GM12874 (cell line): Measurements from ENCODE around the gene PRSS1.
A peak's percentile ranks its signal among the peaks of the same experiment; 100 is the strongest.

Source experiments
- TF ChIP-seq, protein P1 (sequence below): IDR thresholded peaks from 2 replicates; pipeline ENCODE4 v1.5.1; 2011; ENCODE audit warnings: low read depth, mild to moderate bottlenecking, control low read depth, low read length, moderate library complexity; ENCODE audit not compliant: insufficient read depth

PRSS1 gene

DNA sequence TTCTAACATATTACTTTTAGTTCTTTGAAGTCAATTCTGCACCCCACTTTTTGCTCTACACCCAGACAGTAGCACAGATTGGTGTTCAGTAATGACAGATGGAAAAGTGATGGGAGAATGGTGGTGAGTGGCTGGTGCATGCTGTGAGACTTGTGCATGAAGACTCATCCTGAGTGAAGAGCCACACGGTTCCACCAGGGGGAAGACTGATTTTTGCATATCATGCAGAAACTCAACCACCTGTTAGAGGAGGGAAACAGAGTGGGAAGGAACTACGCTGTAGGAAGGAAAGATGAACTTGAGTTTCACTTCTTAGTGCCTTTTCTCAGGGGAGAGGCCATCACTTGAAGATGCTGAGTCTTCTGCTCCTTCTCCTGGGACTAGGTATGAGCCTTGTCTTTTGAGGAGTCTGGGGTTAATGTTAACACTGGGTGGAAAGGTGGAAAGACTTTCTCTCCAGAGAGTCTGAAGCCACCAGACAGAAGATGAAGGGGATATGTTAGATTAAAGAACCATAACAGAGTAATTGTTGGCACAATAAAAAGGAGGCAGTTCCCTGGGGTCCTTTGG, 9.3 kb upstream of the PRSS1 start:
- TF ChIP-seq, protein P1, sequence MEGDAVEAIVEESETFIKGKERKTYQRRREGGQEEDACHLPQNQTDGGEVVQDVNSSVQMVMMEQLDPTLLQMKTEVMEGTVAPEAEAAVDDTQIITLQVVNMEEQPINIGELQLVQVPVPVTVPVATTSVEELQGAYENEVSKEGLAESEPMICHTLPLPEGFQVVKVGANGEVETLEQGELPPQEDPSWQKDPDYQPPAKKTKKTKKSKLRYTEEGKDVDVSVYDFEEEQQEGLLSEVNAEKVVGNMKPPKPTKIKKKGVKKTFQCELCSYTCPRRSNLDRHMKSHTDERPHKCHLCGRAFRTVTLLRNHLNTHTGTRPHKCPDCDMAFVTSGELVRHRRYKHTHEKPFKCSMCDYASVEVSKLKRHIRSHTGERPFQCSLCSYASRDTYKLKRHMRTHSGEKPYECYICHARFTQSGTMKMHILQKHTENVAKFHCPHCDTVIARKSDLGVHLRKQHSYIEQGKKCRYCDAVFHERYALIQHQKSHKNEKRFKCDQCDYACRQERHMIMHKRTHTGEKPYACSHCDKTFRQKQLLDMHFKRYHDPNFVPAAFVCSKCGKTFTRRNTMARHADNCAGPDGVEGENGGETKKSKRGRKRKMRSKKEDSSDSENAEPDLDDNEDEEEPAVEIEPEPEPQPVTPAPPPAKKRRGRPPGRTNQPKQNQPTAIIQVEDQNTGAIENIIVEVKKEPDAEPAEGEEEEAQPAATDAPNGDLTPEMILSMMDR, result 0 out of 2 replicates have a peak, but pooled peaks have one; percentile 19

DNA sequence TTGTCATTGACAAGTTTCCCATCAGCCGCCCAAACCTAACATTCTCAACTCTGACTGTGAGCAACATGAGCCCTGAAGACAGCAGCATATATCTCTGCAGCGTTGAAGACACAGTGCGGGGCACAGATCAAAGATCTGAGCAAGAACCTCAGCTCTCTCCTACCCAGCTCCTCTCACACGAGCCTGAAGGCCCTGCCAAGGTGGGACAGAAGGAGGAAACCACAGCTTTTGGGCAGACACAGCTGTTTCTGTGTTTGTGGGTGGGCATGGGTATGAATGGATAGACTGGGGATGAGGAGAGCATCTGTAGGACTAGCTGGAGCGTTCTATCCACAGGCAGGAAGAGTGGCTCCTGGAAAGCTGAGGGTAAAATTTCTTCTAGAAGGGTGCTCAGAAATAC, 8.5 kb upstream of the PRSS1 start:
- TF ChIP-seq, protein P1, result no peak

DNA sequence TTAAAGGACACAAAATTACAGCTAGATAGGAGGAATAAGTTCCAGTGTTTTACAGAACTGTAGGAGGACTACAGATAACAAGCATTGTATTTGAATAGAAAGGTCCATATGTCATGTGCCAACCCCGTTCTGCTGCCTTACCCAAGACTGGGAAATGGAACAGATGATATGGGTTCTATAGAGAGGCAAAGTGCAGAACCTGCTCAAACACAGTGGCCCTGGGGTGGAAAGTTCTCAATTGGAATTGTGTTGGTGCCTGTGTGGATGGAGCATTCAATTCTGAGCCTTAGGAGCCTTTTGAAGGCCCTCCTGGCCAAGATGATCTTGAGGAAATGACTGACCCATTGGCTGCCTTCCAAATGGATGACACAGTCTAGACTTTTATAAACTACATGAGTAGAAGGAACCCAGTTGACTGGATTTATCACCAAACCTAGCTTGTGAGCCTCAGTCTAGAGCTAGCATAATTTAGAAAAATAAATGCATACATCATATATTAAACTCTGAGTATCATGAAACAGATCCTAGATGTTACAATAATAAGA, 4.1 kb upstream of the PRSS1 start:
- TF ChIP-seq, protein P1, result no peak

DNA sequence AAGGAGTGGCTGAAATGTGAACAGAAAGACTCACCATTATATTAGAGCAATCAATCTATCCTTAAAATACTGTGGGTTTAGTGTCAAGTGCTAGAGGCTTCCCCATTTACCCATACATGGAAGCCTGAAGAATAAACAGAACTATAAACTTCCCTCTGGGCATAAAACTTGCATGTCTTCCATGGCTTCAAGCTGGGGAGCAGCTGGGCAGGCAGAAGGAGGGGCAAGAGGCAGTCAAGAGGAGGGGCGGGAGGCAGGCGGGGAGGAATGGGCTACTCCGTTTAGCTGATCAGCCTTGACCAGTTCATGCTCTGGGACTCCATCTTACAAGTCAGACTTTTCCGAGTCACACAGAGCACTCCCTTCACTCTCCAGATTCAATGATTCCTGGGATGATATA, 3.5 kb upstream of the PRSS1 start:
- TF ChIP-seq, protein P1, result no peak

DNA sequence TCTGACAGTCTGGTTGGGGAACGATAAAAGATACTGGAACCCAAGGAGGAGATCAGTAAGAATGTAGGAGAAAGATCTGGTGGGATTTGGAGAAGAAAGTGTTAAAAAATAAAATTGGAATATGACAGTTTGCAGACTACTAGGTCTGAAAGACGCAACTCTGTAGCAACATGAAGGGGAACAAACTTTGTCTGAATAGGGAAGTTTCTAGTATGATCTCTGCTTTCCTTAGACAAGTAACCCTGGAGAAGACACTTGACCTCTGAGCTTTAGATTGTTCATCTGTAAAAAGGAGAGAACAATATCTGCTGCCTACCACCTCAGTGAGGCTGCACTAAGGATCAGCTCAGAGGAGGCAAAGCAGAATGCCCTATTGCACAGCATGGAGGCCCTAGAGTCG, 3.0 kb upstream of the PRSS1 start:
- TF ChIP-seq, protein P1, result no peak

DNA sequence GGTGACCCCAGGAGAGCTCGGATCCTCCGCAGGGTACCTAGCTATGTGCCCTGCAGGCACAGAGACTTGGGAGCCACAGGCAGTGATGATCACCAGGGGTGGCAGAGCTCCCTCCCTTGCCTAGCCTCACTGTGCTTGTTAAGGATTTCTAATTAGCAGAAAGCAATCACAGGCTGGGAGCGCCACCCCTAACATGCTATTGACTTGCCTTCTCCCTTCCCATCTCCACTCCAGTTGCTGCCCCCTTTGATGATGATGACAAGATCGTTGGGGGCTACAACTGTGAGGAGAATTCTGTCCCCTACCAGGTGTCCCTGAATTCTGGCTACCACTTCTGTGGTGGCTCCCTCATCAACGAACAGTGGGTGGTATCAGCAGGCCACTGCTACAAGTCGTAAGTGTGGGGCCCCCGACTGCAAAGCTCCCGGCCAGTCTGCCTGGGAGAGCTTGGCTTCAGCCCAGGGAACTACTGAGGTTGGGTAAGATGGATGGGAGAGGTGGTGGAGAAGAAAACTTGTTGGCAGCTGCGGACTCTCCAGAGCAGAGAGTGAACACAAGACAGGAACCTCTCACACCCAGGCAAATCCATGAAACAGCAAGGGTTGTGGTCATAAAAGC, 1.2 kb downstream of the PRSS1 start:
- TF ChIP-seq, protein P1, result no peak

DNA sequence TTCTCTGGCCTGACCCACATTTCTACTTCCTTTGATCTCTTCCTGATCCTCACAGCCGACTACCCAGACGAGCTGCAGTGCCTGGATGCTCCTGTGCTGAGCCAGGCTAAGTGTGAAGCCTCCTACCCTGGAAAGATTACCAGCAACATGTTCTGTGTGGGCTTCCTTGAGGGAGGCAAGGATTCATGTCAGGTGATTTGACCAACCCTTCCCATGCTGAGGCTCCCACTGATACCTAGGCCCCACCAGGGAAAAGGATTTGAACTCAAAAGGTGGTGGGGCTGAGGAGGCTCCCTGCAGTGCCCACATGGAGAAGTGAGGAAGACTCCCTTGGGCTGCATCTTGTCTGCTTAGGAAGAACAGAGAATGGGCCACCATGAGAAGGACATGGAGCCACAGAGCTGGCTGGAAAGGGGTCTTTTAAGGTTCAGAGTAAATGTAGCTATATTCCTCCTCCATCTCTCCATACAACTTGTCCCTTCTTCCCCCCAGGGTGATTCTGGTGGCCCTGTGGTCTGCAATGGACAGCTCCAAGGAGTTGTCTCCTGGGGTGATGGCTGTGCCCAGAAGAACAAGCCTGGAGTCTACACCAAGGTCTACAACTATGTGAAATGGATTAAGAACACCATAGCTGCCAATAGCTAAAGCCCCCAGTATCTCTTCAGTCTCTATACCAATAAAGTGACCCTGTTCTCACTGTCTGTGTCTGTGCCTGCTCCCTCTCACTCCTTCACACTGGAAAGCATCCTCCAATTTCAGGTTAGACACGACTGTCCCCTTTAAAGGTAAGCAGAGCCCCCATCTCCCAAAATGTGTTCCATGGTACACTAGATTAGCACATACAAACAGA, 3.3 kb downstream of the PRSS1 start:
- TF ChIP-seq, protein P1, result no peak
